NCI-H1694 treated with DMSO at 0.1 percent for 48 hours (cell line): ENCODE data around the gene TPST2.
"Not testable (repeated sequence)": the region's sequence is repeated elsewhere in the genome, so short reads cannot be mapped to it uniquely, and the experiment has no call there.

Experiments used
- DNase-seq: peaks from one replicate; lab custom pipeline; 2025; lab: John Stamatoyannopoulos, UW

Gene TPST2

GRCh38 chr22:26528518-26528917 is 61.4 kb downstream of the TPST2 start:
- not testable (repeated sequence) for DNase-seq

DNA sequence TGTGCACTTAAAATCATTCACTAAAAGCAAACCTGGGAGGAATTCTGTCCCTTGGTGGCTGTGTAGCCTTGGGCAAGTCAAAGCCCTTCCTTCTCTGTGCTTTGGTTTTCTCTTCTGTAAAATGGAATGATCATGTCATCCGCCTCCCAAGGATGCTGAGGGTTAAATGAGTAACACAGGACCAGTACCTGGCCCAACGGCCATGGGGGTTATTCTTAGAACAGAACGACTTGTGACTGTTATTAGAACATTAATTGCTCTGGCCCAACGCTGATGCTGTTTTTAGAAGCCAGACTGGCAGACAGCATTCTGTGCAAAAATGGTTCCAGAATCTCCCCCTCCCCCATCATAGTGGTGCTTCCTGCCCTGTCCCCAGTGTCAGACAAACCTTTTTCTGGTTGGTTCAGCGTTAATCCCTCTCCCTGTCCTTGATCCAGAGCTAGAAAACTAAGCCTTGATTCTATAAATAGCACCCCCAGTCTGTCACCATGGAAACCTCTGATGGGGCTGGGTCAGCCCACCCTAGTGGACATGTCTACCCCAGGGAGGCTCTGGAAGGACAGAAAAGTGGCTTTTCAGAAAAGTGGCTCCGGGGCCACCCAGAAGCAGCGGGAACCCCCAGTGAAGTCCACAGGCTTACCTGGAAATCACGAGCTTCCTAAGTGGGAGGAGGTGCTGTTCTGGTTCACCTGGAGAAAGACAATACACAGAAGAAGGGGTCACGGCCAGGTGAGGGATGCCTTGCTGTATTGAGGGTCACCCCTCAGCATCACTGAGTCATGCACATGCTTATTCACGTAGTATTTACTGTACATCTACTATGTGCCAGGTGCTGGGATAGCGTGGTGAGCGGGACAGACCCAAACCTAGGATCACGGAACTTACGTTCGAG is 62.1 kb downstream of the TPST2 start:
- DNase-seq = no peak

DNA sequence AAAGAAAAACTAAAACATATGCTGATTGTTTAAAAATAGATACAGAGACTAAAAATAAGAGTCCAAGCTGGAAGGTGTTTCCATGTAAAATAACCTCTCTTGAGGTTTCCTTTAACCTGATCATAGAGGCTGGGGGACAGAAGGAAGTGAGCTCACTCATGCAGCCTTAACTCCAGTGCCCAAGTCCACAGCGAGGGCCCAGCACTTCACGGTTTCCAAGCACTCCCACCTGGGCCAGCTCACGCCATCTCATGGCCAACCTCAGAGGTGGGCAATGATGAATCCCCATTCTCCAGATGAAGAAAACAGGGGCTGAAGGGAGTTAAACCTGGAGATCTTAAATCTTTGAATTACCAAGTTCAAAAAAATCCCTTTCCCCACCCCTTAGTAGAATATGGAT is 62.8 kb downstream of the TPST2 start:
- no peak for DNase-seq

GRCh38 chr22:26525946-26526564 is 63.9 kb downstream of the TPST2 start:
- no peak for DNase-seq

- DNase-seq = no peak
These were observed 65.1 kb downstream of the TPST2 start for GRCh38 chr22:26524870-26525269.

DNA sequence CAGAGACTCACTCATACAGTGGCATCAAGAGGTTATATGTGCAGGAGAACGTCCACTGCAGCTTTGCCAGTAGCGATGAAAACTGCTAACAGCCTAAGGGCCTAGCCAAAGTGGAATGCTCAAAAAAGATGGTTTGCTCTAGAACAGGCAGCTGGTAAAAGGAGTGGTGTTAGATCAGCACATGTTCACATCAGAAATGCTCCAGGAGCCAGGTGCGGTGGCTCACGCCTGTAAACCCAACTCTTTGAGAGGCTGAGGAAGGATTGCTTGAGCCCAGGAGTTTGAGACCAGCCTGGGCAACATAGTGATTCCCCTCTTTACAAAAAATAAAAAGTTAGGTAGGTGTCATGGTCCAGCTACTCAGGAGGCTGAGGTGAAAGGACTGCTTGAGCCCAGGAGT is 67.3 kb downstream of the TPST2 start:
- no peak for DNase-seq

DNA sequence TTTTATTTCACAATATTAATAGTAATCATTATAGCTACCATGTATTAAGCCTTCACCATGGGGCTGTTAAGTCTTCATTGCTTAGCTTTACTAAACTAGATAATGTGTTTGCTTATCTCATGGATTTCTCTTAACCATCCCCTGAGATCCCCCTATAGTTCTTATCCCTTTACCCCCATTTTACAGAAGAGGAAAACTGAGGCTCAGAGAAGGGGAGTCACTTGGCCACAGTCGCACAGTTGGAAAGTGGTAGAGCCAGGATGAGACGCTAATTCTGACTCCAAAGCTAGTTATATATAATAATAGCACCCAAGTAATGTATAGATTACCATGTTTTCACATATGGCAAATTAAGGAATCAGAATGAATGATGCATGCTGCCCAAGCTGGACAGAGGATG is 67.9 kb downstream of the TPST2 start:
- no peak for DNase-seq

- no peak for DNase-seq
These were observed 72.5 kb downstream of the TPST2 start for GRCh38 chr22:26517429-26517828.

- no peak for DNase-seq
These were observed 73.4 kb downstream of the TPST2 start for GRCh38 chr22:26516503-26516902.

- no peak for DNase-seq
These were observed 74.0 kb downstream of the TPST2 start for GRCh38 chr22:26515931-26516330.

GRCh38 chr22:26514419-26515161 is 75.3 kb downstream of the TPST2 start:
- no peak for DNase-seq

DNA sequence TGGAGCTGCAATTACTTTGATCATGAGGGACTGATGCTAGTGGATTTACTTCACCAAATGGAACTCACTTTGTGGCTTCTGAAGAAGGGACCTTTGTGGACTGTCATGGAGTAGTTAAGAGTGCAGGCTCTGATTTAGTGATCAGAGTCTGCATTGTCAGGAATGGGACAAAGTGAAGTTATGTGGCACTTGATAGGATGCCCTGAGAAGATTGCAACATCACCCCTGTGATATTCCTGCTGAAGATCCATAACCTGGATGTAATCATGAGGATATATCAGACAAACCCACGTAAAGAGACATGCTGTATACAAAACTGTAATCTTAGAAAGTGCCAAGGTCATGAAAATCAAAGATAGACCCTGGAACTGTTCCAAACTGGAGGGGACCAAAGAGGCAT is 76.1 kb downstream of the TPST2 start:
- DNase-seq = no peak

DNA sequence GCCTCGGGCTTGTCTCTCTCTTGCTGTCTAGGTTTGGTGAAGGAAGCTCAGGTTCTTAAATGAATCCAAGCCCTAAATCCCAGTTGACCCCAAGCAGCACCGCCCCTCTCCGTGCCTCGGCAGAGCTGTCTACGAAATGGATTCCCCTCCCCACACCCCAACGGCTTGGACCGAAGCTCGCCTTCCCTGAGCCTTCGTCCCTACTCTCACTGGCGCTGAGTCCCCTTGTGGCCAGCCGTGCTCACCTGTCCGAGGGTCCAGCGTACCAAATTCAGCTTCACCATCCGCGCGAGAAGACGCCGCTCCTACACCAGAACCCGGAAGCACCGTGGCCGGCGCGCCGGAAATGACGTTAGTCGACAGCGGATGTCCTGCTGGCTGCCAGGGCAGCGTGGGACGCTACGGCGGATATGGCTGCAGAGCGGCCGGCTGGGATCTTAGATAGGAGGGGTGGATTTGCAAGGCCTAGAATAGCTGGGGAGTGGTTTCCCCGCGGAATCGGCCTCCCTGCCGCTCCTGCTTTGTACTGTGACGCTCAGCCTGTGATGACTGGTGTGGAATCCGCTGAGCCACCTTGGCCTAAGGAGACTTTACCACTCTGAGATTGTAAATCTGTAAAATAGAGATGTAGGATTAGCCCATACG is 77.7 kb downstream of the TPST2 start, which contains the start of gene TFIP11:
Gene TFIP11 (minus strand): TSS at position 325 of the 645 bp plus-strand sequence. CDS start 2,201 bp downstream, outside the sequence.
- DNase-seq = peak; percentile 60

DNA sequence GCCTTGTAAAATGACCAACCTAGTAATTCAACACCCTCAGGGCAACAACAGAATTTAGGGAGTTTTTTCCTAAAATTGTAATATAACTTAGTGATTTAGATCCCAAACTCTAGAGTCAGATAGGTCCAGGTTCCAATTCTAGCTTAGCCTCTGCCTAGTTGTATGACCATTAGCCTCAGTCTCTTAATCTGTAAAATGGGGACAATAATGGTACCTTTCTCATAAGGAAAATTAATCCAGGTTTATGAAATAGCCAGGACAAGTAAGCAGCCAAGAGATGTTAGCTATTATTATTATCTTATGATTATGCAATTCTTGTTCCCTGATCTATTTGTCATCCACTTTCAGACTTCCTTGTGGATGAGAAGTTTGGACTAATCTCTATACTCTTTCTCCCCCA is 81.8 kb downstream of the TPST2 start:
- DNase-seq = no peak

GRCh38 chr22:26503758-26504157 is 86.2 kb downstream of the TPST2 start:
- DNase-seq = no peak

- DNase-seq = peak; percentile 16
These were observed 87.0 kb downstream of the TPST2 start for GRCh38 chr22:26502688-26503561.

- no peak for DNase-seq
These were observed 87.9 kb downstream of the TPST2 start for GRCh38 chr22:26501996-26502395.

DNA sequence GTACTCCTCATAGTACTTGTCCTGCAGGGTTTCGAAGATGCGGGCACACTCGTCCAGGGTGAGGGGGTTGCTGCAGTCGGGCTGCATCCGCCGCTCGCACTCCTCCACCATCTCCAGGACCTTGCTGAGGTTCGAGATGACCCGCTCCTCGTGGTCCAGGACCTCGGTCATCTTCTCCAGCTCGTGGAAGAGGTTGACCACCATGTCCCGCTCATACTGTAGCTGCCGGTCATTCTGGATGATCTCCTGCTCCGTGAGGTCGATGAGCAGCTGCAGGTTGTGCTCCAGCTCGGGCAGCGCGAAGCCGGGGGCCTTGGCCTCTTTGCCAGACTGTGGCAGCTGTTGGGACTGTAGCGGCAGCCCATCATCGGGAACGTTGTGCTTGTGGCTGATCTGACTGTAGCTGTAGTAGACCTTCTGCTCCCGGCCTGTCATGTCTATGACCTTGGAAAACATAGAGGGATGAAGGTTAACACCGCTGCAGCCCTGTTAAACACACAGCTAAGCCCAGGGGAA is 90.7 kb downstream of the TPST2 start:
- DNase-seq = no peak

DNA sequence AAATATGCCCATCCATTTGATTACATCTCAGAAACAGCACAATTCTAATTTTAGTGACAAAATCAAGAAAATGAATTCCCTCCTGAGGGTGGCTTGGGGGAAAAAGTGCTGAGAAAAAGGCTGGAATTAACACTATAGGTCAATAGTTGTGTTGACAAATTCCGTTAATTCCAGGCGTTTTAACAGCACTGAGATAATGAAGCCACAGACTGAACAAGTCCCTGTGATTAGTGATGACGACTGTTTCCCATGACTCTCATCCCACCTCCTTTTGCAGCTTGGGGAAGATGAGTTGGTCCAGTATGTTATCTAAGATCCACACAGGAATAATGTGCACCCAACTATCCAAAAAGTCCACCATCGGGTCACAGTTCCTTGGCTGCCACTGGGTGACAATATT is 93.5 kb downstream of the TPST2 start:
- no peak for DNase-seq

GRCh38 chr22:26494506-26494905 is 95.4 kb downstream of the TPST2 start:
- no peak for DNase-seq

DNA sequence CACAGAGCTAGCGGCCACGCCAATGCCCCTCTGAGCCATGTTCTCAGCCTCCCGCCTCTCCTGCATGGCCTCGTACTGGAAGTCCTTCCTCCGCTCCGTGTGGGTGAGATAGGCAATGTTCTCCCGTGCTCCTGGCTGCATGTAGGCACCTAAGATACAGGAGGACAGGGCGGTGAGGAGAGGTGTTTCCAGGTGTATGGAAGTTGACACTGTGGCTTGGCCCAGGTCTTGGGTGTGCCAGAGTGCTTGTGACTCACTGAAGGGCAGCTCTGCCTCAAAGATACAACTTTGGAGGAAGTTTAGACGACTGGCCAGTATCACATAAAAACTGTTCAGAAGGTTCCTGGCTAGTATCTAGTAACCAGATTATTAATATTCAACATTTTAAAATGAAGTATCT is 97.7 kb downstream of the TPST2 start:
- no peak for DNase-seq
